Embryonic facial prominence (tissue), 1 donor: ENCODE data around the gene MYO19.
"Not testable (repeated sequence)": the region's sequence is repeated elsewhere in the genome, so short reads cannot be mapped to it uniquely, and the experiment has no call there.

Experiments used
- DNase-seq: peaks from one replicate; pipeline ENCODE4 v3.0.0-alpha.2; 2016; ENCODE audit errors: extremely low spot score

MYO19 gene

GRCh38 chr17:36468903-36469635, 65.6 kb downstream of the MYO19 start:
- no peak for DNase-seq

- no peak for DNase-seq
These were observed 69.9 kb downstream of the MYO19 start for GRCh38 chr17:36464765-36465088.

DNA sequence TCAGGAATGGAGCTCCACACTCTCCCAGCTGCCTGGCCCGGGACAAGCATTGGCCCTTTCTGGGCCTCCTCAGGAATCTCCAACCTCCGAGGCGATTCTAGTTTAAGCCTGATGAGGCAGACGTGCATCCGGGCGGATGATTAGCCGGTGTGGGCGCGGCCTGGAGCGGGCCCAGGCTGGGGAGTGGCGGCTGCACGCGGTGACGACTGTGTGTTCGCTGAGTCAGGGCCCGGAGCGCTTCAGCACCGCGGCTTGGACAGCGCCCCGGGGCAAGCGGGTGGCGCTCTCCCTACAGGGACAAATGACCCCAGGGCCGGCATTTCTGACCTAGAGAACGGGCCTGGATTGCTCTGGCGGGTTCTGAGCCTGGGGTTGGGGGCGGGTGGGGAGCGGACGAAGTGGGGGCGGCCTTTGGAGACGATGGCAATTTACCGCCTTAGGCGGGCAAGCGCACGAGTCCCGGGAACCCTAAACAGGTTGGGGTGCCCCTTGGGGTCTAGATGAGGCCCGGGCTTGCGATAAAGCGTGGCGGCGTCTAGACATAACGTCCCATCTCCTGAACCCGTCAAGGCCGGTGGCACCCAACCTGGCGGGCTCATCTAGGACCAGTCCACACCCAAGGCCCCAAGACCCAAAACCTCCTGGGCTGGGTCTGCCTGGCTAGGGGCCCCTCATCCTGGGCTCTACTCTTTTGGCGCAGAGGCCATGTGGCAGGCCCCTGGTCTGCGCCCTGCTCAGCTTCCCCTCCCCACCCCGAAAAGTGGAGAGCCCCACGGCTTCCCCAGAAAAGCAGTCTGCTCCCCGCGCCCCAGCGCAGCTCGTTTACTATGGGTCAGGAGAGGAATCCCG, 70.5 kb downstream of the MYO19 start:
- DNase-seq, result peak; percentile 36

DNA sequence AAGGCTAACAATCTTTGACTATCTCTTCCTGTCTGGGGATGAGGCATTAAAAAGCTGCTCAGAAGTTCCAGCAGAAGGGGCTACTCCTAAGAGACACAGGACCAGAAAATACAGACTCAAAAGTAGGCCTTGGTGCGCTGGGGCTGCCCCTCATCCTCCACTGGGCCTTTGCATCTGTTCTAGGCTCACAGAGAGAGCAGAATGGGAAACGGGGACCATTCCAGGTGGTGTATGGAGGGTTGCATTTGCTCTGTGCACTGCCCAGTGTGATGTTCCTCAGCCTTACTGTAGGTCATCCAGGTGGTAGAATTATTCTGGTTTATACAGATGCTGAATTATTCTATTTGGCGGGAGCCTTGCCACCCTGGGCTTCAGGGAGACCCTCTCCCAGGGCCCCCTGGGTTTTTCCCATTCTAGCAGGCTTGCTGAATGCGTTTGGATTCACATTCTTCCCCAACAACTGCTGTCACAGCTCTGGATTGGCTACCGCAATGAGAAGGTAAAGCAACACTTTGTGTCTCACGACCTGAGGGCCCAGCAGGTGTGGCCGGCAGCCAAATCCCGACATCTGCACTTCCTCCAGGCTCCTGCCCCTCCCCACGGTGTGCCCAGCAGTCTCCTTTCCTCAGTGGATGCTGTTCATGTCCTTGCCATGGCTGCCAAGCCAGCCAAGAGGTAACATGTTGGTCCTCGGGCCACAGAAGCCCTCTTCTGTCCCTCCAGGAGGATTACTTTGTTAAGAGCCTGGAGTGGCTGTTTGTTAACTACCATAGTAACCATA, 73.1 kb downstream of the MYO19 start:
- no peak for DNase-seq

- no peak for DNase-seq
These were observed 74.3 kb downstream of the MYO19 start for GRCh38 chr17:36460265-36460937.

DNA sequence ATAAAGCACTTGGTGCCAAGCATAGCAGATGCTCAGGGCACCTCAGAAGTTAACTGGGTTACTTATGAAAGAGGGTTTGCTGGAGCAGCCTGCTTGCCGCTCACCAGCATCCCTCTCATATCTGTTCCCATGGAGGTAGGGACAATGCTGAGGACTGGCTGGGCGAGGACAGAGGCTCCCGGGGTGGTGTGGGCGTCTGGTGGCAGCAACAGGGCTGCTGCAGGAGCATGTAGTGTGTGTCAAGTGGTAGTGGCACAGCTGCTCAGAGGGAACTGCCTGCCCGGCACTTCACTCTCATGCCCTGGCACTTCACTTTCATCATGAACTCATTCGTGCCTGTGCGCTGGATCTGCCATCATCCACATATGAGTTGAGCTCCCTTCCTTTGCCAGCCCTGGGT, 75.1 kb downstream of the MYO19 start:
- no peak for DNase-seq

GRCh38 chr17:36459045-36459444, 75.6 kb downstream of the MYO19 start:
- no peak for DNase-seq

DNA sequence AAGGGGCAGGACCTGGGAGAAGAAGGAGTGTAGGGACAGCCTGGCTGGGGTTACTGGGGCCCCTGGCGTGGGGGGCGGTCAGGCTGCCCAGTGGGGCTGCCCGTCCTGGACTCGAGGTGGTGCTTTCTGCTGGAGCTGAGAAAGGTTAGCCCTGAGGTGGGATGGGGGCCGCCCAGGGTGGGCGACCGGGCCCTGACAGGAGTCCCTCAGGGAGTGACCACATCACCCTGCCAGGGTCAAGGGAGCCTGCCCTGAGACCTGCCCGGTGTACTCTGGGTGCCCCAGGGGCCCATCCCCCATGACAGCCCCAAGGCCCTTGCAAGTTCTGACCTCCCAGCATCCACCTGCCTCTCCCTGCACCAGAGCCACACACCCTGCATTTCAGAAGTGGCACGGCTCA, 77.0 kb downstream of the MYO19 start:
- DNase-seq, result not testable (repeated sequence)

DNA sequence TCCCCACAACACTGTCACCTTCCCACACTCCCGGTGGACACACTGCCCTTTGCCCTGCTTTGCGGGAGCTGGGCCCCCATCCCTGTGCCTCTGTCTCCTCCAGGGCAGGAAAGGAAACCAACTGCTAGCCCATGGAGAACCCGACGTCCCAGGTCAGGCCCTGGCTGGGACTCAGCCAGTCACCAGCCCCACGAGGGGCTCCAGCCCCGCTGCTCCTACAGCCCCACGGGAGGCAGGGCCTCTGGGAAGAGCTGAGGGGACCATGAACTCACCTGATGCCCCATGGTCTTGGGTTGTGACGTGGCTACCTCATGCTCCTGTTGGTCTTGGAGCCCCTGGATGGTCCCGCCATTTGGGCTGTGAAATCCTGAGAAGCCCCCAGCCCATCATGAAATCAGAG, 81.8 kb downstream of the MYO19 start:
- not testable (repeated sequence) for DNase-seq

DNA sequence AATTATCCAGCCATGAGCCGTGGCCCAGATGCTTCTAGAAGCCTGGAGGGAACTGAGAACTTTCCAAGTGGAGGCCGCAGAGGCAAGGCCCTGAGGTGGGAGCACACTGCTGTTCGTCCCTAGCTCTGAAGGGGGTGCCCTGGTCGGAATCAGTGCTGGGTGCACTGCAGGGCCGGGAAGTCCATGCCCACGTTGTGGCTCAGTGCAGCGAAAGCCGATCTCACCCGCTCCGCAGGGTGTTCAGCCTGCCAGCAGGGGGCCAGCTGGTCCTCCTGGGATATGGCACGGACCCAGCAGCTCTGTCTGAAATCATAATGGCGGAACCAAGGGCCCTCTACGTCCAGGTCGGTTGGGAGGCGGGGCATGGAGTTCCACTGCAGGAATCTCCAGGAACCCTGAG, 84.7 kb downstream of the MYO19 start:
- DNase-seq, result not testable (repeated sequence)
